A673 (cell line): ENCODE results near the gene DUSP1. TPM values are rescaled to one million over a fixed set of nuclear protein-coding genes. Genes with fewer than 3 reads are reported as not detected.

Experiments
- BruUV-seq: library from RNA; stranded (reverse); fragments of 400-500 nt; replicated peaks from 2 replicates; lab custom pipeline; 2021; lab: Mats Ljungman, UMichigan
- CTCF ChIA-PET: fragments of 300-600 bp; sonication (Branson Sonifier 250); formaldehyde crosslinking; loops from one replicate; lab custom pipeline; 2022; ENCODE audit warnings: antibody characterized with exemption; lab: Charles Lee
- POLR2A ChIA-PET: fragments of 300-600 bp; sonication (Branson Sonifier 250); formaldehyde crosslinking; loops from one replicate; lab custom pipeline; 2022; ENCODE audit warnings: antibody characterized with exemption; ENCODE audit not compliant: low non-redundant PET; lab: Charles Lee
- DNase-seq: peaks from one replicate; pipeline ENCODE4 v3.0.0-alpha.2; 2015; ENCODE audit warnings: low spot score
- H3K27ac ChIP-seq: fragments of 200-600 bp; sonication (generic); 2 replicates; pipeline ENCODE4 v1.5.1; 2016; ENCODE audit warnings: mixed run types, low read depth, mild to moderate bottlenecking, mixed read lengths, antibody characterized with exemption, low read length; ENCODE audit not compliant: poor library complexity, severe bottlenecking
- H3K27me3 ChIP-seq: fragments of 200-600 bp; sonication (generic); replicated peaks from 2 replicates; pipeline ENCODE4 v1.6.1; 2017; ENCODE audit warnings: mixed run types, low read depth, mild to moderate bottlenecking, mixed read lengths, antibody characterized with exemption, low read length; ENCODE audit not compliant: insufficient read depth, poor library complexity
- H3K36me3 ChIP-seq: fragments of 200-600 bp; sonication (generic); 2 replicates; pipeline ENCODE4 v1.6.1; 2016; ENCODE audit warnings: mixed run types, mild to moderate bottlenecking, mixed read lengths, antibody characterized with exemption, low read length; ENCODE audit not compliant: insufficient read depth, poor library complexity, severe bottlenecking
- H3K4me1 ChIP-seq: fragments of 200-600 bp; sonication (generic); 2 replicates; pipeline ENCODE4 v1.6.1; 2017; ENCODE audit warnings: mixed run types, mild to moderate bottlenecking, mixed read lengths, antibody characterized with exemption, low read length; ENCODE audit not compliant: insufficient read depth, poor library complexity, severe bottlenecking
- H3K4me3 ChIP-seq: fragments of 200-600 bp; sonication (generic); 2 replicates; pipeline ENCODE4 v1.5.1; 2016; ENCODE audit warnings: low read depth, mixed run types, mild to moderate bottlenecking, mixed read lengths, low read length; ENCODE audit not compliant: poor library complexity, severe bottlenecking
- H3K9me3 ChIP-seq: fragments of 200-600 bp; sonication (generic); 2 replicates; pipeline ENCODE4 v1.6.1; 2016; ENCODE audit warnings: mixed run types, low read depth, mild to moderate bottlenecking, mixed read lengths, antibody characterized with exemption, low read length; ENCODE audit not compliant: poor library complexity, severe bottlenecking
- CTCF ChIP-seq: fragments of 300-800, 200-600 bp; sonication (generic); conservative IDR thresholded peaks from 2 replicates; pipeline ENCODE4 v1.5.1; 2017; ENCODE audit warnings: low read depth, mild to moderate bottlenecking, antibody characterized with exemption, low read length, moderate library complexity, mixed read lengths
- EZH2 ChIP-seq: fragments of 200-600 bp; sonication (generic); IDR thresholded peaks from 2 replicates; pipeline ENCODE4 v1.6.1; 2017; ENCODE audit warnings: borderline replicate concordance, low read depth, mild to moderate bottlenecking, mixed read lengths, antibody characterized with exemption, low read length; ENCODE audit not compliant: poor library complexity, severe bottlenecking
- intact Hi-C: fragments of 100-400 bp; cut with micrococcal nuclease; formaldehyde crosslinking; loops from one replicate; pipeline ENCODE4 v1.10.0; 2022; ENCODE audit not compliant: unreplicated experiment
- total RNA-seq: library from RNA; stranded (reverse); gene quantifications from 2 replicates; pipeline ENCODE4 v1.2.3, GENCODE V29; 2021

The DUSP1 gene
- total RNA-seq, 1 experiment from 2014 or later = 13.1 TPM

GRCh38 chr5:172776235-172776594 is 5.2 kb upstream of the DUSP1 start:
- ChIA-PET POLR2A (no interaction called here), CTCF (no interaction called here)
- H3K36me3 ChIP-seq = no peaks in the 10 kb centered on the region
- no peak overlapping the region for H3K4me3 ChIP-seq
- no TSS peak for BruUV-seq
- intact Hi-C loops = no loop called here
- no peak overlapping the region for H3K27ac ChIP-seq
- H3K9me3 ChIP-seq = no peaks in the 10 kb centered on the region
- H3K4me1 ChIP-seq = peaks cover 11% of the 10 kb centered on the region
- H3K27me3 ChIP-seq = no peaks in the 10 kb centered on the region
- TF ChIP-seq EZH2 (no peak), CTCF (no peak)
- no peak for DNase-seq

DNA sequence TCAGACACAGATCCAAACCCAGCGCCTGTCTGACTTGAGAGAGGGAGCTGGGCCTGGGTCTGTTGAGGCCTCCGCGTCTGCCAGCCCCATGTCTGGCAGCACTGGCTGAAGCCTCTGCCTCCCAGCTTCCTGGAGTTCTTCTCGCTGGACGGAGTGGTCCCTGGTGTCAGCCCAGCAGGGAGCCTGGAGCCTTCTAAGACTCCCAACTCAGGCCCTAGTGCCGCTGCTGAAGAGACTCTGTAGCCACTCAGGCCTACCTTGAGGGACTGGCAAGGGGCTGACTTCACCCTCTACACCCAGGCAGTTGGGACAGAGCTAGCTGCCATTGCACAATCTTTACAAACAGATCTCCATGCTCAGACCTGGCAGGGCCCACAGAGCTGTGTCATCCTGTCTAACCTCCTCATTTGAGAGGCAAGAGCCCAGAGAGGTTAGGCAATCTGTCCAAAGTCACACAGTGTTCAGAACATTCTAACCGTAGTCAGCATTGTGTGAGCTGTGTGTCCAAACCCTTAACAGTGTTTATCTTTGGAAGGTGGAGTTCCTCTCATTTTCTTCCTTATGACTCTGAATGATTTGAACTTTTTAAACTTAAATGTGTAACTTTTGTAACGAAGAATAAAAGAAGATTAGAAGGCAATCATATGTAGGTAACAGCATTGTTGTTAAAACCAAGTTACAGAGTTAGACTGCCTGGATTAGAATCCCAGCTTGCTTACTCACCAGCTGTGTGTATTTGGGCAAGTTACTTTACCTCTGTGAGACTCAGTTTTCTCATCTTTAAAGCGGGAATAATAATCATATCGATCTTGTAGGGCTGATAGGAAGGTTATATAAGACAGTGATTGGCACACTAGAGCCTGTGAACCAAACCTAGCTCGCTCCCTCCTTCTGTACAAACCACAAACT is 4.6 kb upstream of the DUSP1 start:
- H3K4me1 ChIP-seq = peaks cover 11% of the 10 kb centered on the region
- H3K36me3 ChIP-seq = no peaks in the 10 kb centered on the region
- no peak for DNase-seq
- no peak overlapping the region for H3K27ac ChIP-seq
- intact Hi-C loops = no loop called here
- TF ChIP-seq CTCF (no peak), EZH2 (no peak)
- no TSS peak for BruUV-seq
- POLR2A ChIA-PET = no interaction called here
- H3K27me3 ChIP-seq = no peaks in the 10 kb centered on the region
- CTCF ChIA-PET = no interaction called here
- no peaks in the 10 kb centered on the region for H3K9me3 ChIP-seq
- H3K4me3 ChIP-seq = no peak overlapping the region

- Histone ChIP-seq H3K27me3 (no peaks in the 10 kb centered on the region), H3K9me3 (no peaks in the 10 kb centered on the region), H3K27ac (no peak overlapping the region), H3K4me3 (no peak overlapping the region), H3K4me1 (peaks cover 11% of the 10 kb centered on the region), H3K36me3 (no peaks in the 10 kb centered on the region)
- ChIA-PET CTCF (no interaction called here), POLR2A (interaction anchor here (0.8 kb wide), 1 partner anchor 56 kb away, joined by 4 read pairs; no protein-coding TSS in a partner anchor)
- no TSS peak for BruUV-seq
- TF ChIP-seq CTCF (no peak), EZH2 (no peak)
- DNase-seq = no peak
- intact Hi-C loops = loop anchor here (5.0 kb wide), 1 partner anchor 158 kb away; no protein-coding TSS in a partner anchor
Measured at GRCh38 chr5:172774561-172775315, 3.7 kb upstream of the DUSP1 start.
